Measurements from ENCODE around the gene CDYL.

- TF ChIP-seq CTCF (conservative IDR thresholded peaks at IDR 0.05) (no peak), EZH2 (IDR thresholded peaks at IDR 0.05; ENCODE audit: low read depth) (no peak)
These were observed 104.2 kb downstream of the CDYL start for GRCh38 chr6:4880363-4880762.

Measured in PC-9 (cell line).